GM12865 (cell line): ENCODE results near the gene SOD3.

Experiments used
- DNase-seq: peaks from one replicate; pipeline ENCODE4 v3.0.0; 2010; ENCODE audit warnings: low read depth
- H3K4me3 ChIP-seq: 2 replicates; pipeline ENCODE4 v1.5.1; 2011; ENCODE audit warnings: mild to moderate bottlenecking, low read depth, low read length, control low read depth
- CTCF ChIP-seq: IDR thresholded peaks from 2 replicates; pipeline ENCODE4 v1.5.1; 2011; ENCODE audit warnings: low read length, control low read depth, low read depth, inconsistent platforms; ENCODE audit not compliant: insufficient read depth; ENCODE audit errors: missing control alignments

The SOD3 gene

GRCh38 chr4:24775032-24775605, 20.3 kb upstream of the SOD3 start:
- H3K4me3 ChIP-seq, result no peak overlapping the region
- TF ChIP-seq CTCF, result no peak
- no peak for DNase-seq

- no peak for DNase-seq
- TF ChIP-seq CTCF, result no peak
- H3K4me3 ChIP-seq, result no peak overlapping the region
Observed at GRCh38 chr4:24775750-24776149, 19.6 kb upstream of the SOD3 start.

GRCh38 chr4:24777536-24778463, 17.6 kb upstream of the SOD3 start:
- no peak for DNase-seq
- TF ChIP-seq CTCF, result no peak
- H3K4me3 ChIP-seq, result no peak overlapping the region

GRCh38 chr4:24778464-24779225, 16.7 kb upstream of the SOD3 start:
- DNase-seq, result no peak
- no peak overlapping the region for H3K4me3 ChIP-seq
- no peak for TF ChIP-seq CTCF

- H3K4me3 ChIP-seq, result no peak overlapping the region
- no peak for DNase-seq
- TF ChIP-seq CTCF, result no peak
Observed at GRCh38 chr4:24780936-24781495, 14.4 kb upstream of the SOD3 start.

GRCh38 chr4:24781999-24782745, 13.2 kb upstream of the SOD3 start:
- DNase-seq, result no peak
- no peak overlapping the region for H3K4me3 ChIP-seq
- TF ChIP-seq CTCF, result no peak
